Esophagus muscularis mucosa (tissue), 4 donors: ENCODE results near the gene TRIM74.
"Not testable (repeated sequence)": the region's sequence is repeated elsewhere in the genome, so short reads cannot be mapped to it uniquely, and the experiment has no call there.

ENCODE experiments used
- CTCF ChIP-seq, 3 experiments: fragments of 200-600 bp in 2 of 3; fragments of 450-650 bp in 1 of 3; sonication (generic) in 2 of 3; IDR thresholded peaks; one replicate each; pipeline ENCODE4 v1.5.1; 2017 to 2019; ENCODE audit warnings: antibody characterized with exemption in 3 of 3, mild to moderate bottlenecking in 2 of 3, moderate library complexity in 1 of 3
- EP300 ChIP-seq: sonication (generic); formaldehyde crosslinking; IDR thresholded peaks from one replicate; pipeline ENCODE4 v1.6.1; 2017; ENCODE audit warnings: antibody characterized with exemption
- POLR2A ChIP-seq: fragments of 450-650 bp; IDR thresholded peaks from one replicate; pipeline ENCODE4 v1.6.1; 2017; ENCODE audit warnings: antibody characterized with exemption, moderate library complexity, mild to moderate bottlenecking, low read depth
- POLR2AphosphoS5 ChIP-seq, 2 donors: sonication (generic); formaldehyde crosslinking; IDR thresholded peaks; one replicate each; pipeline ENCODE4 v1.6.1; 2017; ENCODE audit warnings: antibody characterized with exemption in 2 of 2

- peak; percentile 52 to 66 (median 62) for TF ChIP-seq CTCF (IDR thresholded peaks at IDR 0.05)
- TF ChIP-seq POLR2A; EP300; POLR2AphosphoS5 (IDR thresholded peaks at IDR 0.05): not testable (repeated sequence)
Measured at GRCh38 chr7:72914756-72915525, 54.3 kb downstream of the TRIM74 start.
